Measurements from ENCODE around the gene TMEM120B.
"Not testable (repeated sequence)": the region's sequence is repeated elsewhere in the genome, so short reads cannot be mapped to it uniquely, and the experiment has no call there.

DNA sequence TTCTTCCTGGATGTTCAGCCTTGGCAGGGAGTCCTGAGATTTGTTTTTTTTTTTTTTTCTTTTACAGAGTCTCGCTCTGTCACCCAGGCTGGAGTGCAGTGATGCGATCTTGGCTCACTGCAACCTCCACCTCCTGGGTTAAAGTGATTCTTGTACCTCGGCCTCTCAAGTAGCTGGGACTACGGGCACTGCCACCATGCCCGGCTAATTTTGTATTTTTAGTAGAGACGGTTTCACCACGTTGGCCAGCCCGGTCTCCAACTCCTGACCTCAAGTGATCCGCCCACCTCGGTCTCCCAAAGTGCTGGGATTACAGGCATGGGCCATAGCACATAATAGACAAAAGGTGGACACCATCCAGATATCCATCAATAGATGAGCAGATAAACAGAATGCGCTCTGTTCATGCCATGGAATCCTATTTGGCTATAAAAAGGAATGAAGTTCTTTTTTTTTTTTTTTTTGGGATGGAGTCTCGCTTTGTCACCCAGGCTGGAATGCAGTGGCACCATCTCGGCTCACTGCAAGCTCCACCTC, 32.8 kb upstream of the TMEM120B start:
- not testable (repeated sequence) for TF ChIP-seq FOS (IDR thresholded peaks at IDR 0.05; ENCODE audit: low read depth, low read length); POLR2A (IDR thresholded peaks at IDR 0.05; ENCODE audit: low read depth, low read length); MXI1 (IDR thresholded peaks at IDR 0.05; ENCODE audit: borderline replicate concordance, low read depth, low read length); RAD21 (IDR thresholded peaks at IDR 0.05; ENCODE audit: low read length); SMC3 (IDR thresholded peaks at IDR 0.05; ENCODE audit: low read depth, low read length); RFX5 (IDR thresholded peaks at IDR 0.05; ENCODE audit: low read depth, low read length); RCOR1 (IDR thresholded peaks at IDR 0.05; ENCODE audit: insufficient replicate concordance, low read length); MAFK (IDR thresholded peaks at IDR 0.05; ENCODE audit: low read depth, low read length); CEBPB (IDR thresholded peaks at IDR 0.05; ENCODE audit: low read depth, low read length); BHLHE40 (IDR thresholded peaks at IDR 0.05; ENCODE audit: low read depth, low read length); MAZ (IDR thresholded peaks at IDR 0.05; ENCODE audit: borderline replicate concordance, low read depth, low read length)
- TF ChIP-seq, protein P1, sequence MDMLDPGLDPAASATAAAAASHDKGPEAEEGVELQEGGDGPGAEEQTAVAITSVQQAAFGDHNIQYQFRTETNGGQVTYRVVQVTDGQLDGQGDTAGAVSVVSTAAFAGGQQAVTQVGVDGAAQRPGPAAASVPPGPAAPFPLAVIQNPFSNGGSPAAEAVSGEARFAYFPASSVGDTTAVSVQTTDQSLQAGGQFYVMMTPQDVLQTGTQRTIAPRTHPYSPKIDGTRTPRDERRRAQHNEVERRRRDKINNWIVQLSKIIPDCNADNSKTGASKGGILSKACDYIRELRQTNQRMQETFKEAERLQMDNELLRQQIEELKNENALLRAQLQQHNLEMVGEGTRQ (IDR thresholded peaks at IDR 0.05; ENCODE audit: low read depth, low read length) = not testable (repeated sequence)
- TF ChIP-seq, protein P2, sequence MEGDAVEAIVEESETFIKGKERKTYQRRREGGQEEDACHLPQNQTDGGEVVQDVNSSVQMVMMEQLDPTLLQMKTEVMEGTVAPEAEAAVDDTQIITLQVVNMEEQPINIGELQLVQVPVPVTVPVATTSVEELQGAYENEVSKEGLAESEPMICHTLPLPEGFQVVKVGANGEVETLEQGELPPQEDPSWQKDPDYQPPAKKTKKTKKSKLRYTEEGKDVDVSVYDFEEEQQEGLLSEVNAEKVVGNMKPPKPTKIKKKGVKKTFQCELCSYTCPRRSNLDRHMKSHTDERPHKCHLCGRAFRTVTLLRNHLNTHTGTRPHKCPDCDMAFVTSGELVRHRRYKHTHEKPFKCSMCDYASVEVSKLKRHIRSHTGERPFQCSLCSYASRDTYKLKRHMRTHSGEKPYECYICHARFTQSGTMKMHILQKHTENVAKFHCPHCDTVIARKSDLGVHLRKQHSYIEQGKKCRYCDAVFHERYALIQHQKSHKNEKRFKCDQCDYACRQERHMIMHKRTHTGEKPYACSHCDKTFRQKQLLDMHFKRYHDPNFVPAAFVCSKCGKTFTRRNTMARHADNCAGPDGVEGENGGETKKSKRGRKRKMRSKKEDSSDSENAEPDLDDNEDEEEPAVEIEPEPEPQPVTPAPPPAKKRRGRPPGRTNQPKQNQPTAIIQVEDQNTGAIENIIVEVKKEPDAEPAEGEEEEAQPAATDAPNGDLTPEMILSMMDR (conservative IDR thresholded peaks at IDR 0.05; ENCODE audit: low read depth, low read length) = not testable (repeated sequence)
- TF ChIP-seq, protein P3, sequence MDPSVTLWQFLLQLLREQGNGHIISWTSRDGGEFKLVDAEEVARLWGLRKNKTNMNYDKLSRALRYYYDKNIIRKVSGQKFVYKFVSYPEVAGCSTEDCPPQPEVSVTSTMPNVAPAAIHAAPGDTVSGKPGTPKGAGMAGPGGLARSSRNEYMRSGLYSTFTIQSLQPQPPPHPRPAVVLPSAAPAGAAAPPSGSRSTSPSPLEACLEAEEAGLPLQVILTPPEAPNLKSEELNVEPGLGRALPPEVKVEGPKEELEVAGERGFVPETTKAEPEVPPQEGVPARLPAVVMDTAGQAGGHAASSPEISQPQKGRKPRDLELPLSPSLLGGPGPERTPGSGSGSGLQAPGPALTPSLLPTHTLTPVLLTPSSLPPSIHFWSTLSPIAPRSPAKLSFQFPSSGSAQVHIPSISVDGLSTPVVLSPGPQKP (IDR thresholded peaks at IDR 0.05; ENCODE audit: borderline replicate concordance, low read depth, low read length) = not testable (repeated sequence)

Measured in IMR-90 (cell line).